Breast epithelium (tissue), 4 donors: ENCODE measurements around the gene SDCCAG8. TPM values are rescaled to one million over a fixed set of nuclear protein-coding genes. Genes with fewer than 3 reads are reported as not detected.

Source experiments
- DNase-seq, 2 donors: peaks; one replicate each; pipeline ENCODE4 v3.0.0-alpha.2; 2019; ENCODE audit warnings: low spot score in 2 of 2
- H3K27ac ChIP-seq, 2 donors: fragments of 200-600 bp; sonication (generic) in 1 of 2; one replicate each; pipeline ENCODE4 v1.5.1; 2016 to 2019; ENCODE audit warnings: mild to moderate bottlenecking in 1 of 2
- H3K27me3 ChIP-seq, 2 donors: fragments of 200-600 bp; sonication (generic) in 1 of 2; one replicate each; pipeline versions ENCODE4 v1.5.1 to v1.6.0; 2017 to 2019; ENCODE audit warnings: control low read depth in 1 of 2, mild to moderate bottlenecking in 1 of 2
- H3K36me3 ChIP-seq: fragments of 200-600 bp; one replicate; pipeline ENCODE4 v1.5.1; 2019
- H3K4me1 ChIP-seq, 2 donors: fragments of 200-600 bp; sonication (generic); one replicate each; pipeline ENCODE4 v1.5.1; 2016 to 2019; ENCODE audit warnings: control low read depth in 1 of 2
- H3K4me3 ChIP-seq, 3 donors: fragments of 200-600 bp; sonication (generic); 1 replicate in 2 of 3; 2 replicates in 1 of 3; pipeline ENCODE4 v1.5.1; 2016 to 2019; ENCODE audit warnings: mild to moderate bottlenecking in 3 of 3, moderate library complexity in 2 of 3
- H3K9me3 ChIP-seq, 2 donors: fragments of 200-600 bp; sonication (generic) in 1 of 2; one replicate each; pipeline ENCODE4 v1.5.1; 2016 to 2019; ENCODE audit warnings: control low read depth in 1 of 2
- POLR2A ChIP-seq: fragments of 450-650 bp; IDR thresholded peaks from one replicate; pipeline ENCODE4 v1.6.1; 2016; ENCODE audit warnings: antibody characterized with exemption, mild to moderate bottlenecking, moderate library complexity
- POLR2AphosphoS5 ChIP-seq, 3 donors: sonication (generic); formaldehyde crosslinking; IDR thresholded peaks; one replicate each; pipeline ENCODE4 v1.6.1; 2017; ENCODE audit warnings: antibody characterized with exemption in 3 of 3
- intact Hi-C: fragments of 100-400 bp; cut with DNase I; formaldehyde crosslinking; loops from one replicate; pipeline ENCODE4 v1.15.1; 2023; ENCODE audit warnings: low total_unique reads
- total RNA-seq, 3 donors: library from RNA; depleted of rRNA; stranded (reverse); fragments of >200 nt; gene quantifications; one replicate each; pipeline ENCODE4 v1.1.0, GENCODE V29; 2016
- TF ChIP-seq, protein P1 (sequence below), 3 donors: fragments of 450-650 bp; IDR thresholded peaks; one replicate each; pipeline ENCODE4 v1.5.1; 2016 to 2017; ENCODE audit warnings: antibody characterized with exemption in 3 of 3, mild to moderate bottlenecking in 3 of 3, moderate library complexity in 3 of 3

The SDCCAG8 gene
- total RNA-seq, 3 donors from 2014 or later, result 48.6 to 73.0 (median 62.3) TPM

DNA sequence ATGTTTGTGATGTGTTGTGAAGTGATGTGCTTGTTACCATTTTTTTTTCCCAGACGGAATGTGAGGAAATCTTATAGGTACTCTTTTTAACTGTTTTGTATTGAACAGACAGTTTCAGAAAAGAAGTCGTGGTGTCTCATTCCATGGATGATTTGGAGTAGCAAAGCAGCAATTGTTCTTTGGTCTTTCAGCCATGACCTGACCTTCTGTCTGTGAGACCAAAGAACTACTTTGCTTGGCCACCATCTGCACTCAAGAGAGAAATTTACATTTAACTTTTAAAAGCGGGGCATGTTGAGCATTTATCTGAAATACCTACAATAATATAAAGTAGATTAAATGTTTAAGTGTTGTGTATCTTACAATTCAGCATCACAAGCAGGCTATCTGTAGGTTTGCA is 90.2 kb downstream of the SDCCAG8 start:
- no peaks in the 10 kb centered on the region for H3K9me3 ChIP-seq
- DNase-seq, result no peak
- intact Hi-C loops, result no loop called here
- H3K27ac ChIP-seq, result no peak overlapping the region
- peaks cover 3% of the 10 kb centered on the region for H3K36me3 ChIP-seq
- TF ChIP-seq POLR2AphosphoS5 (IDR thresholded peaks at IDR 0.05) (no peak), POLR2A (no peak)
- TF ChIP-seq, protein P1, sequence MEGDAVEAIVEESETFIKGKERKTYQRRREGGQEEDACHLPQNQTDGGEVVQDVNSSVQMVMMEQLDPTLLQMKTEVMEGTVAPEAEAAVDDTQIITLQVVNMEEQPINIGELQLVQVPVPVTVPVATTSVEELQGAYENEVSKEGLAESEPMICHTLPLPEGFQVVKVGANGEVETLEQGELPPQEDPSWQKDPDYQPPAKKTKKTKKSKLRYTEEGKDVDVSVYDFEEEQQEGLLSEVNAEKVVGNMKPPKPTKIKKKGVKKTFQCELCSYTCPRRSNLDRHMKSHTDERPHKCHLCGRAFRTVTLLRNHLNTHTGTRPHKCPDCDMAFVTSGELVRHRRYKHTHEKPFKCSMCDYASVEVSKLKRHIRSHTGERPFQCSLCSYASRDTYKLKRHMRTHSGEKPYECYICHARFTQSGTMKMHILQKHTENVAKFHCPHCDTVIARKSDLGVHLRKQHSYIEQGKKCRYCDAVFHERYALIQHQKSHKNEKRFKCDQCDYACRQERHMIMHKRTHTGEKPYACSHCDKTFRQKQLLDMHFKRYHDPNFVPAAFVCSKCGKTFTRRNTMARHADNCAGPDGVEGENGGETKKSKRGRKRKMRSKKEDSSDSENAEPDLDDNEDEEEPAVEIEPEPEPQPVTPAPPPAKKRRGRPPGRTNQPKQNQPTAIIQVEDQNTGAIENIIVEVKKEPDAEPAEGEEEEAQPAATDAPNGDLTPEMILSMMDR (IDR thresholded peaks at IDR 0.05), result no peak
- H3K4me3 ChIP-seq, result no peak overlapping the region
- no peaks in the 10 kb centered on the region for H3K4me1 ChIP-seq
- no peaks in the 10 kb centered on the region for H3K27me3 ChIP-seq

DNA sequence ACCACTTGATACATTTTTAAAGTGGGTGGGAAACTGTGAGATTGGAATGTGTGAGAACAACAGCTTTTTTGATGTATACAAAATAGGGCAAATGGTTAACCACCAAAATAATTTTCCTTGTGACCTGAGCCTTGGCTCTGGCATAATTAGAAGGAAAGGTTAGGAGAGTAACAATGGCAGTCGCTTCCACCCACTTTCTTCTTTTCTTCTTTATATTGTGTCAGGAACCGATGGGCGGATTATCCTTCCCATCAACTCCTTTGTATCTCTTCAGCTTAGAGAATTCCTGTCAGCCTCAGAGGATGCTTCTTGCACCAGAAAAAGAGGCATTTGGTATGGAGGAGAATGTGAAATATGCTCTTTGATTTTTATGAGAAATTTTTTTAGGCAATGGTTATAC is 90.6 kb downstream of the SDCCAG8 start:
- Histone ChIP-seq H3K36me3 (peaks cover 8% of the 10 kb centered on the region), H3K4me3 (no peak overlapping the region), H3K27ac (no peak overlapping the region), H3K9me3 (no peaks in the 10 kb centered on the region), H3K27me3 (no peaks in the 10 kb centered on the region), H3K4me1 (no peaks in the 10 kb centered on the region)
- TF ChIP-seq, protein P1 (IDR thresholded peaks at IDR 0.05), result no peak
- TF ChIP-seq POLR2A, result no peak
- TF ChIP-seq POLR2AphosphoS5 (IDR thresholded peaks at IDR 0.05), result no peak
- intact Hi-C loops, result no loop called here
- no peak for DNase-seq

DNA sequence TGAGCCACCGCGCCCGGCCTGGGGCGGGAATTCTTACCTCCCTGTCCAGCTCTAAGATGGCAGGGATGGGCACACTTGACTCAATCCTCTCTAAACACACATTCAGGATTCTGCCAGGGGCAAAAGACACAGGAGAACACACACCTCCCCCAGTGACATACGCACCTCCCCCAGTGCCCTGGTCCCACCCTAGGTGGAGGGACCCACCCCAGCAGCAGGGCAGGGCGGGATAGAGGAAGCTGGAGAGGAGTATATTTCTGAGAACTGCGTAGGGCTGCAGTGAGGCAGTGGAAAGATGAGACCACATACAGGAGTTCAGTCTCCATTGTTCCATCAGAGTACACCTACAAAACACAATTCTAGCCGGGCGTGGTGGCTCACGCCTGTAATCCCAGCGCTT is 92.5 kb downstream of the SDCCAG8 start:
- H3K9me3 ChIP-seq, result no peaks in the 10 kb centered on the region
- intact Hi-C loops, result no loop called here
- DNase-seq, result no peak
- no peaks in the 10 kb centered on the region for H3K27me3 ChIP-seq
- H3K27ac ChIP-seq, result no peak overlapping the region
- TF ChIP-seq, protein P1 (IDR thresholded peaks at IDR 0.05), result no peak
- no peak for TF ChIP-seq POLR2A
- TF ChIP-seq POLR2AphosphoS5 (IDR thresholded peaks at IDR 0.05), result no peak
- no peaks in the 10 kb centered on the region for H3K4me1 ChIP-seq
- H3K36me3 ChIP-seq, result peaks cover 8% of the 10 kb centered on the region
- no peak overlapping the region for H3K4me3 ChIP-seq

DNA sequence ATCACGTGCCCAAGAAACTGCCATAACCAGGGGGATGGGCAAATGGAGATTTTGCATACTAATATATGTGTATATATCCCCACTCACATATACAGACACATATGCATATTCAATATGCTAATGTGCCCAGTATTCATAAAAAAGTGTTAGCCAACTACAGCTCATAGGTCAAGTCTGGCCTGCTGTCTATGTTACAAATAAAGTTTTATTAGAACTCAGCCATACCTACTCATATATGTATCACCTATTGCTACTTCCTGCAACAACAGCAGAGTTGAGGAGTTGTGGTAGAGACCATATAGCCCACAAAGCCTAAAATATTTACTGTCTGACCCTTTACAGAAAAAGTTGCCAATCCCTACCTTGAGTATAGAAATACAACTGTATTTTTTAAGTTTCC is 93.3 kb downstream of the SDCCAG8 start:
- Histone ChIP-seq H3K36me3 (peaks cover 8% of the 10 kb centered on the region), H3K27ac (no peak overlapping the region), H3K4me1 (no peaks in the 10 kb centered on the region), H3K9me3 (no peaks in the 10 kb centered on the region), H3K27me3 (no peaks in the 10 kb centered on the region), H3K4me3 (no peak overlapping the region)
- no peak for DNase-seq
- intact Hi-C loops, result no loop called here
- TF ChIP-seq, protein P1 (IDR thresholded peaks at IDR 0.05), result no peak
- TF ChIP-seq POLR2AphosphoS5 (IDR thresholded peaks at IDR 0.05) (no peak), POLR2A (no peak)

- intact Hi-C loops, result no loop called here
- H3K4me3 ChIP-seq, result no peak overlapping the region
- no peak for DNase-seq
These were observed 95.5 kb downstream of the SDCCAG8 start for GRCh38 chr1:243351337-243351736.

More at GRCh38 chr1:243351337-243351736, 95.5 kb downstream of the SDCCAG8 start:
- TF ChIP-seq POLR2A, result no peak
- TF ChIP-seq, protein P1 (IDR thresholded peaks at IDR 0.05), result no peak
- TF ChIP-seq POLR2AphosphoS5 (IDR thresholded peaks at IDR 0.05), result no peak
- Histone ChIP-seq H3K36me3 (peaks cover 8% of the 10 kb centered on the region), H3K9me3 (no peaks in the 10 kb centered on the region), H3K27me3 (no peaks in the 10 kb centered on the region), H3K4me1 (no peaks in the 10 kb centered on the region), H3K27ac (no peak overlapping the region)
